Smooth muscle cell (in vitro differentiated cells): ENCODE measurements around the gene CST9. TPM values are rescaled to one million over a fixed set of nuclear protein-coding genes. Genes with fewer than 3 reads are reported as not detected.

ENCODE experiments used
- DNase-seq: peaks from one replicate; lab custom pipeline; 2025; ENCODE audit not compliant: unreplicated experiment; lab: John Stamatoyannopoulos, UW
- H2AFZ ChIP-seq: fragments of 200-600 bp; sonication (generic); 2 replicates; pipeline ENCODE4 v1.6.0; 2016; ENCODE audit warnings: antibody characterized with exemption, low read depth, mild to moderate bottlenecking
- H3F3A ChIP-seq: fragments of 200-600 bp; sonication (generic); 2 replicates; pipeline ENCODE4 v1.6.0; 2017; ENCODE audit warnings: antibody characterized with exemption, low read depth
- H3K27ac ChIP-seq: fragments of 200-600 bp; sonication (generic); 2 replicates; pipeline ENCODE4 v1.5.1; 2016; ENCODE audit warnings: low read depth, mild to moderate bottlenecking
- H3K27me3 ChIP-seq: fragments of 200-600 bp; sonication (generic); 2 replicates; pipeline ENCODE4 v1.6.1; 2016; ENCODE audit warnings: low read depth, mild to moderate bottlenecking
- H3K36me3 ChIP-seq: fragments of 200-600 bp; sonication (generic); 2 replicates; pipeline ENCODE4 v1.5.1; 2016; ENCODE audit warnings: low read depth
- H3K4me1 ChIP-seq: fragments of 200-600 bp; sonication (generic); 2 replicates; pipeline ENCODE4 v1.5.1; 2016; ENCODE audit warnings: low read depth
- H3K4me2 ChIP-seq: fragments of 200-600 bp; sonication (generic); 2 replicates; pipeline ENCODE4 v1.6.0; 2016; ENCODE audit warnings: mild to moderate bottlenecking
- H3K4me3 ChIP-seq: fragments of 200-600 bp; sonication (generic); 2 replicates; pipeline ENCODE4 v1.5.1; 2016; ENCODE audit warnings: mild to moderate bottlenecking
- H3K79me2 ChIP-seq: fragments of 200-600 bp; sonication (generic); 2 replicates; pipeline ENCODE4 v1.6.0; 2016; ENCODE audit warnings: low read depth, mild to moderate bottlenecking
- H3K9ac ChIP-seq: fragments of 200-600 bp; sonication (generic); 2 replicates; pipeline ENCODE4 v1.6.0; 2016; ENCODE audit warnings: low read depth
- H3K9me3 ChIP-seq: fragments of 200-600 bp; sonication (generic); replicated peaks from 2 replicates; pipeline ENCODE4 v1.5.1; 2016; ENCODE audit warnings: low read depth
- H4K20me1 ChIP-seq: fragments of 200-600 bp; sonication (generic); 2 replicates; pipeline ENCODE4 v1.6.0; 2016; ENCODE audit warnings: low read depth
- WGBS: methylation state at CpG from one replicate; pipeline ENCODE4 v1.1.7; 2016; ENCODE audit warnings: low lambda C conversion rate; 5-methylcytosine and 5-hydroxymethylcytosine counted together
- polyA plus RNA-seq: library from polyadenylated mRNA; unstranded; fragments of >200 nt; fragmentation: Nextera tagmentation; extraction: Ambion mirVana; gene quantifications from 2 replicates; pipeline ENCODE4 v1.2.1, GENCODE V29; 2016
- total RNA-seq: library from RNA; depleted of rRNA; stranded (reverse); fragments of >200 nt; gene quantifications from 2 replicates; pipeline ENCODE4 v1.2.3, GENCODE V29; 2014
- TF ChIP-seq, protein P1 (sequence below): fragments of 200-600 bp; sonication (generic); IDR thresholded peaks from 2 replicates; pipeline ENCODE4 v1.5.1; 2017; ENCODE audit warnings: borderline replicate concordance, mild to moderate bottlenecking, antibody characterized with exemption; ENCODE audit not compliant: insufficient read depth, poor library complexity, severe bottlenecking

CST9 gene
- total and polyA plus RNA-seq, 2 experiments from 2014 or later: not detected

GRCh38 chr20:23641936-23642751 lies 36.4 kb upstream of the CST9 start:
- DNase-seq: no peak
- no peaks in the 10 kb centered on the region for H4K20me1 ChIP-seq
- no peak overlapping the region for H3K4me3 ChIP-seq
- TF ChIP-seq, protein P1, sequence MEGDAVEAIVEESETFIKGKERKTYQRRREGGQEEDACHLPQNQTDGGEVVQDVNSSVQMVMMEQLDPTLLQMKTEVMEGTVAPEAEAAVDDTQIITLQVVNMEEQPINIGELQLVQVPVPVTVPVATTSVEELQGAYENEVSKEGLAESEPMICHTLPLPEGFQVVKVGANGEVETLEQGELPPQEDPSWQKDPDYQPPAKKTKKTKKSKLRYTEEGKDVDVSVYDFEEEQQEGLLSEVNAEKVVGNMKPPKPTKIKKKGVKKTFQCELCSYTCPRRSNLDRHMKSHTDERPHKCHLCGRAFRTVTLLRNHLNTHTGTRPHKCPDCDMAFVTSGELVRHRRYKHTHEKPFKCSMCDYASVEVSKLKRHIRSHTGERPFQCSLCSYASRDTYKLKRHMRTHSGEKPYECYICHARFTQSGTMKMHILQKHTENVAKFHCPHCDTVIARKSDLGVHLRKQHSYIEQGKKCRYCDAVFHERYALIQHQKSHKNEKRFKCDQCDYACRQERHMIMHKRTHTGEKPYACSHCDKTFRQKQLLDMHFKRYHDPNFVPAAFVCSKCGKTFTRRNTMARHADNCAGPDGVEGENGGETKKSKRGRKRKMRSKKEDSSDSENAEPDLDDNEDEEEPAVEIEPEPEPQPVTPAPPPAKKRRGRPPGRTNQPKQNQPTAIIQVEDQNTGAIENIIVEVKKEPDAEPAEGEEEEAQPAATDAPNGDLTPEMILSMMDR: no peak
- no peaks in the 10 kb centered on the region for H3K36me3 ChIP-seq
- peak overlapping the region; percentile 47 for H3K27ac ChIP-seq
- peaks cover 4% of the 10 kb centered on the region for H3K4me1 ChIP-seq
- H3K79me2 ChIP-seq: no peaks in the 10 kb centered on the region
- H2AFZ ChIP-seq: no peak overlapping the region
- no peak overlapping the region for H3K9ac ChIP-seq
- H3K4me2 ChIP-seq: peak overlapping the region; percentile 43
- peaks cover 20% of the 10 kb centered on the region for H3F3A ChIP-seq
- 57% methylated on average over 12 of the region's 12 CpGs for WGBS
- no peaks in the 10 kb centered on the region for H3K27me3 ChIP-seq
- no peaks in the 10 kb centered on the region for H3K9me3 ChIP-seq

DNA sequence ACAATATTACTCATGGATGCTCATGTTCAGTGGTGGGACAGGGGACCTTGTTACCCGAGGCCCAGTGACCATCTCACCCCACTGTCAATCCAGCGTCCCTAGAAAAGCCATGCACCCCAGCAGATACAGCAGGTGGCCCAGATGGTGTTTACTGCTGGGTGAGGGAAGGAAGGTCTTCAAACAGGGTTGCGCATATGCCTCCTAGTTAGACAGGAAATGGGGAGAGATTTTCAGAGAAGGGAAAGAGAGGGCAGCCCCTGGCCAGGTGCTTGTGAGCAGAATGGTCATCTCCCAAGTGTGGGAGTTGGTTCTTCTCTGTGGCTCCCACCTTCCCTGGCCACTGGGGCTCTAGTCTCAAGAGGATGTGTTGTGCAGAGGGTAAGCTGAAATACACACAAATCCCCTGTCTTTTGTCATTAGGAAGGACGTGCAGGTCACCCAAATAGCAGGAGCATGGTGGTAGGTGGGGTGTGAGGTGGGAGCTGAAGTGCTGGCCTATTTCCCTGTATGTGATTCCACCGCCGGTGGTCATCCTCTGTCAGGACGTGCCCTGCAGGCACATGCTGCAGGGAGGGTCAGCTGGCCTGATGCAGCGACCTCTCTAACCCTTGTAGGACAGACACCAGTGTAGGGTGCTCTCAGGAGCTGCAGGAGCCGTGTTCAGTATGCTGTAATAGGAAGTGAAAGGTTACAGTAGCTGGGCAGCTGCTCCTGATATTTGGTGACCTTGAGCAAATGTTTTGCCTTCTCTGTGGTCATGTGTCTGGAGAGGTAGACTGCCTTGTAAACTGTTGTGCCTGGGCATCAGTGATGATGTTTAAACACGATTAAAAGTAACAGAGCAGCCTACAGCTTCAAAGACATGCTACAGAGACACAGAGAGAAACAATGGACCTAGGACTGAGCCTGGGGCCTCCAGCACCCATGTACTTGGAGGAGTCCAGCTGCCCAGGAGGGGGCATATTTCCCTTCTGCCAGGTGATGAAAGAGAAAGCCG lies 35.3 kb upstream of the CST9 start:
- no peak overlapping the region for H3K9ac ChIP-seq
- peaks cover 20% of the 10 kb centered on the region for H3F3A ChIP-seq
- no peak for DNase-seq
- H3K79me2 ChIP-seq: peaks cover 3% of the 10 kb centered on the region
- TF ChIP-seq, protein P1: no peak
- H2AFZ ChIP-seq: no peak overlapping the region
- peaks cover 12% of the 10 kb centered on the region for H3K4me1 ChIP-seq
- H3K27me3 ChIP-seq: no peaks in the 10 kb centered on the region
- no peaks in the 10 kb centered on the region for H3K36me3 ChIP-seq
- H4K20me1 ChIP-seq: peaks cover 8% of the 10 kb centered on the region
- H3K27ac ChIP-seq: no peak overlapping the region
- no peaks in the 10 kb centered on the region for H3K9me3 ChIP-seq
- H3K4me3 ChIP-seq: no peak overlapping the region
- 91% methylated on average over 11 of the region's 11 CpGs for WGBS
- H3K4me2 ChIP-seq: no peak overlapping the region

GRCh38 chr20:23640018-23640601 lies 34.4 kb upstream of the CST9 start:
- TF ChIP-seq, protein P1: no peak
- H3K4me3 ChIP-seq: no peak overlapping the region
- DNase-seq: no peak
- peaks cover 15% of the 10 kb centered on the region for H4K20me1 ChIP-seq
- H3F3A ChIP-seq: peaks cover 20% of the 10 kb centered on the region
- no peak overlapping the region for H3K9ac ChIP-seq
- H3K9me3 ChIP-seq: no peaks in the 10 kb centered on the region
- peaks cover 3% of the 10 kb centered on the region for H3K79me2 ChIP-seq
- H3K4me2 ChIP-seq: no peak overlapping the region
- no peak overlapping the region for H3K27ac ChIP-seq
- no peak overlapping the region for H2AFZ ChIP-seq
- no peaks in the 10 kb centered on the region for H3K36me3 ChIP-seq
- WGBS: 91% methylated on average over 8 of the region's 8 CpGs
- no peaks in the 10 kb centered on the region for H3K27me3 ChIP-seq
- H3K4me1 ChIP-seq: peaks cover 12% of the 10 kb centered on the region
